ENCODE data around the gene P4HA1.

Gene P4HA1

GRCh38 chr10:73093922-73094850, 2.5 kb downstream of the P4HA1 start:
- DNase-seq, result no peak

- DNase-seq, result no peak
Measured at GRCh38 chr10:73092830-73093229, 3.8 kb downstream of the P4HA1 start.

- DNase-seq, result no peak
Measured at GRCh38 chr10:73088304-73088703, 8.4 kb downstream of the P4HA1 start.

- DNase-seq, result no peak
Measured at GRCh38 chr10:73086816-73087215, 9.8 kb downstream of the P4HA1 start.

- DNase-seq, result no peak
Measured at GRCh38 chr10:73084209-73084608, 12.5 kb downstream of the P4HA1 start.

- DNase-seq, result no peak
Measured at GRCh38 chr10:73083221-73083620, 13.4 kb downstream of the P4HA1 start.

GRCh38 chr10:73079779-73080541, 16.7 kb downstream of the P4HA1 start:
- DNase-seq, result no peak

- no peak for DNase-seq
Measured at GRCh38 chr10:73076360-73077183, 20.1 kb downstream of the P4HA1 start.

GRCh38 chr10:73075829-73076228, 20.8 kb downstream of the P4HA1 start:
- no peak for DNase-seq

- no peak for DNase-seq
Measured at GRCh38 chr10:73073627-73074026, 23.0 kb downstream of the P4HA1 start.

GRCh38 chr10:73065441-73065840, 31.2 kb downstream of the P4HA1 start:
- no peak for DNase-seq

- DNase-seq, result no peak
Measured at GRCh38 chr10:73061743-73062142, 34.9 kb downstream of the P4HA1 start.

- peak; percentile 63 for DNase-seq
Measured at GRCh38 chr10:73060738-73061635, 35.7 kb downstream of the P4HA1 start.

GRCh38 chr10:73060173-73060572, 36.5 kb downstream of the P4HA1 start:
- no peak for DNase-seq

- no peak for DNase-seq
Measured at GRCh38 chr10:73058057-73058591, 38.5 kb downstream of the P4HA1 start.

- DNase-seq, result no peak
Measured at GRCh38 chr10:73054286-73054685, 42.4 kb downstream of the P4HA1 start.

- DNase-seq, result no peak
Measured at GRCh38 chr10:73053275-73053674, 43.4 kb downstream of the P4HA1 start.

GRCh38 chr10:73044378-73045285, 52.0 kb downstream of the P4HA1 start:
- DNase-seq, result no peak

- no peak for DNase-seq
Measured at GRCh38 chr10:73043766-73044377, 52.8 kb downstream of the P4HA1 start.

GRCh38 chr10:73043319-73043718, 53.3 kb downstream of the P4HA1 start:
- DNase-seq, result no peak
